ENCODE measurements around the gene SMIM1.
A peak's percentile ranks its signal among the peaks of the same experiment; 100 is the strongest.

SMIM1 gene

GRCh38 chr1:3736708-3737107 is 35.8 kb upstream of the SMIM1 start:
- no peak for DNase-seq (ENCODE audit: low spot score)

- DNase-seq (ENCODE audit: low spot score): no peak
Measured at GRCh38 chr1:3738943-3739342, 33.6 kb upstream of the SMIM1 start.

- no peak for DNase-seq (ENCODE audit: low spot score)
Measured at GRCh38 chr1:3740042-3740441, 32.5 kb upstream of the SMIM1 start.

GRCh38 chr1:3740752-3741151 is 31.8 kb upstream of the SMIM1 start:
- DNase-seq (ENCODE audit: low spot score): no peak

GRCh38 chr1:3741566-3742438 is 30.7 kb upstream of the SMIM1 start:
- DNase-seq (ENCODE audit: low spot score): no peak

GRCh38 chr1:3742439-3743298 is 29.9 kb upstream of the SMIM1 start:
- DNase-seq (ENCODE audit: low spot score): no peak

- no peak for DNase-seq (ENCODE audit: low spot score)
Measured at GRCh38 chr1:3743421-3743820, 29.1 kb upstream of the SMIM1 start.

GRCh38 chr1:3743826-3744225 is 28.7 kb upstream of the SMIM1 start:
- DNase-seq (ENCODE audit: low spot score): no peak

- no peak for DNase-seq (ENCODE audit: low spot score)
Measured at GRCh38 chr1:3744646-3745045, 27.9 kb upstream of the SMIM1 start.

GRCh38 chr1:3745071-3745470 is 27.5 kb upstream of the SMIM1 start:
- no peak for DNase-seq (ENCODE audit: low spot score)

GRCh38 chr1:3745590-3746381 is 26.8 kb upstream of the SMIM1 start:
- no peak for DNase-seq (ENCODE audit: low spot score)

GRCh38 chr1:3746389-3746829 is 26.1 kb upstream of the SMIM1 start:
- DNase-seq (ENCODE audit: low spot score): no peak

- no peak for DNase-seq (ENCODE audit: low spot score)
Measured at GRCh38 chr1:3746830-3747521, 25.6 kb upstream of the SMIM1 start.

GRCh38 chr1:3747522-3747848 is 25.1 kb upstream of the SMIM1 start:
- DNase-seq (ENCODE audit: low spot score): no peak

- no peak for DNase-seq (ENCODE audit: low spot score)
Measured at GRCh38 chr1:3747903-3748302, 24.6 kb upstream of the SMIM1 start.

GRCh38 chr1:3748316-3748900 is 24.1 kb upstream of the SMIM1 start:
- peak; percentile 46 for DNase-seq (ENCODE audit: low spot score)

- DNase-seq (ENCODE audit: low spot score): no peak
Measured at GRCh38 chr1:3749512-3749911, 23.0 kb upstream of the SMIM1 start.

GRCh38 chr1:3750741-3751140 is 21.8 kb upstream of the SMIM1 start:
- no peak for DNase-seq (ENCODE audit: low spot score)

- no peak for DNase-seq (ENCODE audit: low spot score)
Measured at GRCh38 chr1:3752400-3752945, 20.1 kb upstream of the SMIM1 start, which contains the start of gene CCDC27. Gene CCDC27 (plus strand): TSS chr1:3752450. CDS start chr1:3752482, 32 bp downstream.

GRCh38 chr1:3753656-3754454 is 18.7 kb upstream of the SMIM1 start:
- DNase-seq (ENCODE audit: low spot score): no peak
